Measurements from ENCODE around the gene ERP27.

Gene ERP27

GRCh38 chr12:14900521-14901227 lies 37.7 kb downstream of the ERP27 start:
- DNase-seq, result no peak

GRCh38 chr12:14896521-14897169 lies 41.7 kb downstream of the ERP27 start:
- DNase-seq, result no peak

GRCh38 chr12:14893506-14894250 lies 44.7 kb downstream of the ERP27 start:
- no peak for DNase-seq

- no peak for DNase-seq
Observed at GRCh38 chr12:14892726-14893505, 45.4 kb downstream of the ERP27 start.

- DNase-seq, result no peak
Observed at GRCh38 chr12:14890701-14891100, 47.6 kb downstream of the ERP27 start.

- no peak for DNase-seq
Observed at GRCh38 chr12:14886271-14886670, 52.1 kb downstream of the ERP27 start.

- no peak for DNase-seq
Observed at GRCh38 chr12:14885718-14886221, 52.6 kb downstream of the ERP27 start, which contains the start of gene MGP. MGP (minus strand) TSS chr12:14885854; CDS start chr12:14885791, 63 bp downstream.

GRCh38 chr12:14884458-14884878 lies 53.9 kb downstream of the ERP27 start:
- DNase-seq, result peak; percentile 24

GRCh38 chr12:14883686-14884085 lies 54.7 kb downstream of the ERP27 start:
- no peak for DNase-seq

- no peak for DNase-seq
Observed at GRCh38 chr12:14880890-14881453, 57.4 kb downstream of the ERP27 start.

GRCh38 chr12:14879222-14879933 lies 59.0 kb downstream of the ERP27 start:
- DNase-seq, result no peak

GRCh38 chr12:14878488-14878887 lies 59.8 kb downstream of the ERP27 start:
- DNase-seq, result no peak

GRCh38 chr12:14876833-14877232 lies 61.5 kb downstream of the ERP27 start:
- DNase-seq, result no peak

GRCh38 chr12:14874882-14875281 lies 63.5 kb downstream of the ERP27 start:
- no peak for DNase-seq

- DNase-seq, result no peak
Observed at GRCh38 chr12:14873440-14874185, 64.7 kb downstream of the ERP27 start.

GRCh38 chr12:14871886-14872285 lies 66.5 kb downstream of the ERP27 start:
- DNase-seq, result no peak

GRCh38 chr12:14871247-14871646 lies 67.1 kb downstream of the ERP27 start:
- DNase-seq, result no peak

- no peak for DNase-seq
Observed at GRCh38 chr12:14868916-14869506, 69.3 kb downstream of the ERP27 start.

Data from NCI-H2029 treated with DMSO at 0.1 percent for 48 hours (cell line).